HepG2 (cell line): Measurements from ENCODE around the gene TMEM121. TPM values are rescaled to one million over a fixed set of nuclear protein-coding genes. Genes with fewer than 3 reads are reported as not detected.
"Not testable (repeated sequence)": the region's sequence is repeated elsewhere in the genome, so short reads cannot be mapped to it uniquely, and the experiment has no call there.

Experiments used
- ATAC-seq: fragments of 200-7000 bp; cut with Tn5 transposase; 3 replicates; pipeline ENCODE4 v1.9.1; 2020; ENCODE audit warnings: mild to moderate bottlenecking, moderate library complexity
- BruUV-seq: library from RNA; stranded (reverse); fragments of 400-500 nt; replicated peaks from 2 replicates; lab custom pipeline; 2021; lab: Mats Ljungman, UMichigan
- CTCF ChIA-PET: fragments of 300-600 bp; formaldehyde crosslinking; extraction: SDS; loops from one replicate; lab custom pipeline; 2021; ENCODE audit warnings: low total read pairs, inconsistent platforms, low intra/inter-chr PET ratio; lab: Yijun Ruan, JAX
- POLR2A ChIA-PET: fragments of 350-600 bp; sonication (Branson Sonifier 250); formaldehyde crosslinking; loops from one replicate; lab custom pipeline; 2020; ENCODE audit warnings: antibody characterized with exemption, inconsistent platforms; lab: Yijun Ruan, JAX
- DNase-seq: peaks from one replicate; pipeline ENCODE4 v3.0.0-alpha.2; 2015; ENCODE audit warnings: low spot score
- FAIRE-seq: peaks from 3 replicates; lab custom pipeline; 2011; peaks lifted over from hg19 to GRCh38; lab: Jason Lieb, UNC
- H2AFZ ChIP-seq: one replicate; pipeline ENCODE4 v1.6.1; 2011; ENCODE audit warnings: low read length, inconsistent platforms
- H3K27ac ChIP-seq: fragments of 300-600 bp; 3 replicates; pipeline ENCODE4 v1.8.0; 2011; ENCODE audit warnings: mixed run types, mild to moderate bottlenecking, mixed read lengths, low read length, inconsistent platforms; ENCODE audit not compliant: insufficient read depth; ENCODE audit errors: extremely low read length
- H3K27me3 ChIP-seq, 2 experiments: fragments of 200-600 bp in 1 of 2; 2 replicates in 1 of 2; 3 replicates in 1 of 2; pipeline versions ENCODE4 v1.6.0 to v1.8.0; 2011; ENCODE audit warnings: low read length in 2 of 2, mild to moderate bottlenecking in 2 of 2, moderate library complexity in 2 of 2, inconsistent platforms in 1 of 2; ENCODE audit not compliant: insufficient read depth in 2 of 2, control insufficient read depth in 1 of 2
- H3K36me3 ChIP-seq, 2 experiments: fragments of 200-600 bp in 1 of 2; replicated peaks in 1 of 2; 2 replicates in 1 of 2; 3 replicates in 1 of 2; pipeline versions ENCODE4 v1.5.1 to v1.8.0; 2011; ENCODE audit warnings: low read length in 2 of 2, inconsistent platforms in 1 of 2; ENCODE audit not compliant: insufficient read depth in 2 of 2, control insufficient read depth in 1 of 2
- H3K4me1 ChIP-seq: 2 replicates; pipeline ENCODE4 v1.5.1; 2012; ENCODE audit warnings: low read length, inconsistent platforms; ENCODE audit not compliant: insufficient read depth
- H3K4me2 ChIP-seq: 2 replicates; pipeline ENCODE4 v1.6.0; 2011; ENCODE audit warnings: low read depth, low read length, inconsistent platforms
- H3K4me3 ChIP-seq, 3 experiments: fragments of 200-600 bp in 1 of 3; sonication (generic), shearing (Covaris generic) in 1 of 3; replicated peaks in 1 of 3; 2 replicates each; pipeline ENCODE4 v1.5.1; 2011 to 2016; ENCODE audit warnings: low read length in 3 of 3, inconsistent platforms in 2 of 3, low read depth in 2 of 3, mild to moderate bottlenecking in 2 of 3, control low read depth in 1 of 3, mixed read lengths in 1 of 3; ENCODE audit not compliant: insufficient read depth in 1 of 3
- H3K79me2 ChIP-seq: one replicate; pipeline ENCODE4 v1.6.1; 2011; ENCODE audit warnings: low read length, inconsistent platforms; ENCODE audit not compliant: insufficient read depth
- H3K9ac ChIP-seq: 2 replicates; pipeline ENCODE4 v1.6.0; 2011; ENCODE audit warnings: mild to moderate bottlenecking, low read depth, low read length, inconsistent platforms; ENCODE audit not compliant: insufficient read depth
- H3K9me3 ChIP-seq: 2 replicates; pipeline ENCODE4 v1.5.1; 2012; ENCODE audit warnings: mild to moderate bottlenecking, low read length
- H4K20me1 ChIP-seq: 2 replicates; pipeline ENCODE4 v1.6.0; 2011; ENCODE audit warnings: inconsistent platforms, mild to moderate bottlenecking, low read length, moderate library complexity; ENCODE audit not compliant: insufficient read depth
- SKI ChIP-seq: fragments of 450-650 bp; IDR thresholded peaks from one replicate; pipeline ENCODE4 v1.6.1; 2018; ENCODE audit warnings: mild to moderate bottlenecking; ENCODE audit not compliant: partially characterized antibody
- ZNF17 ChIP-seq: sonication (generic); formaldehyde crosslinking; IDR thresholded peaks from 2 replicates; pipeline ENCODE4 v1.5.0; 2020; ENCODE audit warnings: mild to moderate bottlenecking, missing genetic modification reagents
- ZNF468 ChIP-seq: sonication (generic); formaldehyde crosslinking; IDR thresholded peaks from 2 replicates; pipeline ENCODE4 v1.8.0; 2022; ENCODE audit warnings: mild to moderate bottlenecking, moderate library complexity, missing genetic modification reagents
- WGBS: methylation state at CpG from one replicate; pipeline ENCODE4 v1.1.6; 2017; ENCODE audit warnings: low lambda C conversion rate; 5-methylcytosine and 5-hydroxymethylcytosine counted together
- in situ Hi-C: cut with HindIII; loops from 2 replicates; pipeline ENCODE4 v1.10.0; 2017; ENCODE audit warnings: low pct_unique_long_range_greater_than_20kb; ENCODE audit not compliant: extremely low pct_ligation_motif_present
- intact Hi-C: fragments of 100-400 bp; cut with micrococcal nuclease; formaldehyde crosslinking; loops from one replicate; pipeline ENCODE4 v1.10.0; 2022; ENCODE audit not compliant: unreplicated experiment
- polyA plus RNA-seq, 8 experiments: library from polyadenylated mRNA; depleted of rRNA in 3 of 8; stranded (reverse) in 7 of 8; unstranded in 1 of 8; fragments of >200 nt; fragmentation: Illumina TruSeq in 4 of 8; extraction: Trizol in 4 of 8; gene quantifications; 2 replicates each; pipeline versions ENCODE4 v1.2.1 to v1.2.3, GENCODE V29; 2011 to 2016; ENCODE audit warnings: low read depth in 4 of 8, missing spikeins in 1 of 8, mixed read lengths in 1 of 8; ENCODE audit not compliant: insufficient read depth in 1 of 8
- total RNA-seq, 5 experiments: library from RNA; depleted of rRNA; stranded (reverse); fragments of >200 nt; fragmentation: Illumina TruSeq; extraction: Trizol; gene quantifications; 2 replicates each; pipeline ENCODE4 v1.2.3, GENCODE V29; 2016; ENCODE audit warnings: low read depth in 1 of 5
- TF ChIP-seq, protein P1 (sequence below): sonication (generic); formaldehyde crosslinking; IDR thresholded peaks from 2 replicates; pipeline ENCODE4 v1.5.0; 2020; ENCODE audit warnings: mild to moderate bottlenecking, missing genetic modification reagents

Gene TMEM121
- total and polyA plus RNA-seq, 2 of the 13 experiments (the other 11 are each of a cell fraction or from before 2014, with no cell fraction given) = 6.6 to 19.0 TPM

- in situ Hi-C loops = no loop called here
- H3K9ac ChIP-seq = no peak overlapping the region
- H3K4me2 ChIP-seq = no peak overlapping the region
- H3K4me3 ChIP-seq = no peak overlapping the region
- H3K27me3 ChIP-seq = peaks cover 16 to 61% of the 10 kb centered on the region in 2 experiments
- H3K36me3 ChIP-seq = no peaks in the 10 kb centered on the region
- DNase-seq (no peak), FAIRE-seq (no peak), ATAC-seq (no peak)
- 18% methylated on average over 19 of the region's 19 CpGs for WGBS
- intact Hi-C loops = no loop called here
- ChIA-PET CTCF (no interaction called here), POLR2A (no interaction called here)
- no peaks in the 10 kb centered on the region for H3K79me2 ChIP-seq
- BruUV-seq = no TSS peak
- H3K4me1 ChIP-seq = no peaks in the 10 kb centered on the region
- TF ChIP-seq SKI = no peak
- TF ChIP-seq ZNF17 (CRISPR knock-in tag) = no peak
- TF ChIP-seq ZNF468 (CRISPR knock-in tag) = no peak
- TF ChIP-seq, protein P1, sequence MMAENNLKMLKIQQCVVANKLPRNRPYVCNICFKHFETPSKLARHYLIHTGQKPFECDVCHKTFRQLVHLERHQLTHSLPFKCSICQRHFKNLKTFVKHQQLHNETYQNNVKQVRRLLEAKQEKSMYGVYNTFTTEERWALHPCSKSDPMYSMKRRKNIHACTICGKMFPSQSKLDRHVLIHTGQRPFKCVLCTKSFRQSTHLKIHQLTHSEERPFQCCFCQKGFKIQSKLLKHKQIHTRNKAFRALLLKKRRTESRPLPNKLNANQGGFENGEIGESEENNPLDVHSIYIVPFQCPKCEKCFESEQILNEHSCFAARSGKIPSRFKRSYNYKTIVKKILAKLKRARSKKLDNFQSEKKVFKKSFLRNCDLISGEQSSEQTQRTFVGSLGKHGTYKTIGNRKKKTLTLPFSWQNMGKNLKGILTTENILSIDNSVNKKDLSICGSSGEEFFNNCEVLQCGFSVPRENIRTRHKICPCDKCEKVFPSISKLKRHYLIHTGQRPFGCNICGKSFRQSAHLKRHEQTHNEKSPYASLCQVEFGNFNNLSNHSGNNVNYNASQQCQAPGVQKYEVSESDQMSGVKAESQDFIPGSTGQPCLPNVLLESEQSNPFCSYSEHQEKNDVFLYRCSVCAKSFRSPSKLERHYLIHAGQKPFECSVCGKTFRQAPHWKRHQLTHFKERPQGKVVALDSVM (CRISPR knock-in tag) = no peak
- H3K27ac ChIP-seq = no peak overlapping the region
- H2AFZ ChIP-seq = no peak overlapping the region
- peaks cover 5% of the 10 kb centered on the region; the same call in 1 of the 2 replicates for H4K20me1 ChIP-seq
- H3K9me3 ChIP-seq = no peaks in the 10 kb centered on the region
Measured at GRCh38 chr14:105541218-105541875, 15.0 kb downstream of the TMEM121 start.

DNA sequence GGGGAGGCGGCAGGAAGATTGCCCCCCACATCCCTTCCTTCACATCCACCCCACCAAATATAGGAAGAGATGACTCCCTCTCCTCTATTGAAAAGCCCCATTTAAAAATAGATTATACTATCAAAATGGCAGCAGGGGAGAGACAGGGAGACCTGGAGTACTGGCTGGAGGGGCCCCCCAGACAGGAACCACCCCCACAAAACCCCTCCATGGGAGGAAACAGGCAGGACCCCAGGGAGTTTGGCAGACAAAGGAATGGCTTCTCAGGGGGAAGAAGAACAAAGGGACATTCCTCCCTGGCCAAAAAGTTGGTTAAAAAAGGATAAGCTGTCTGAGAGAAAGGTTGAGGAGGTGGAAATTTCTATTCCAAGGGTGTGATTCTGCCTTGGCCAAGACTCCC, 19.3 kb downstream of the TMEM121 start:
- H3K36me3 ChIP-seq, CTCF ChIA-PET, in situ Hi-C loops, H2AFZ ChIP-seq, H4K20me1 ChIP-seq, intact Hi-C loops, H3K9ac ChIP-seq, H3K27ac ChIP-seq, POLR2A ChIA-PET, H3K79me2 ChIP-seq, FAIRE-seq, H3K9me3 ChIP-seq, H3K4me3 ChIP-seq, ATAC-seq, BruUV-seq, DNase-seq, H3K4me1 ChIP-seq: not testable (repeated sequence)
- H3K27me3 ChIP-seq = peaks cover 5 to 42% of the 10 kb centered on the region in 2 experiments
- 0% methylated on average over 1 of the region's 1 CpG for WGBS
- H3K4me2 ChIP-seq = peak overlapping the region; percentile 27; the same call in 1 of the 2 replicates

GRCh38 chr14:105546410-105546809, 20.0 kb downstream of the TMEM121 start:
- peak; percentile 34; the same call in 2 of the 3 replicates for ATAC-seq

More at GRCh38 chr14:105546410-105546809, 20.0 kb downstream of the TMEM121 start:
- BruUV-seq, H3K36me3 ChIP-seq, intact Hi-C loops, H3K79me2 ChIP-seq, H3K4me2 ChIP-seq, H3K9ac ChIP-seq, POLR2A ChIA-PET, H3K27ac ChIP-seq, H3K9me3 ChIP-seq, H2AFZ ChIP-seq, FAIRE-seq, H3K4me3 ChIP-seq, DNase-seq, CTCF ChIA-PET, H4K20me1 ChIP-seq, in situ Hi-C loops, H3K4me1 ChIP-seq: not testable (repeated sequence)
- H3K27me3 ChIP-seq = peaks cover 3 to 42% of the 10 kb centered on the region in 2 experiments
- WGBS = 75% methylated on average over 7 of the region's 20 CpGs
